ENCODE results near the gene UQCRQ.

The UQCRQ gene

GRCh38 chr5:132834057-132834456, 32.4 kb upstream of the UQCRQ start:
- Histone ChIP-seq H3K9me3 (ENCODE audit: control extremely low read depth in 1 of 5, control insufficient read depth in 4 of 5, insufficient read depth in 2 of 5, low read depth in 1 of 5, low read length in 4 of 5) (no peaks in the 10 kb centered on the region), H3K4me1 (ENCODE audit: control extremely low read depth in 1 of 4, control insufficient read depth in 4 of 4, insufficient read depth in 4 of 4, low read length in 3 of 4) (peaks cover 0 to 13% (median 11%) of the 10 kb centered on the region in 4 experiments), H3K4me3 (ENCODE audit: control insufficient read depth in 1 of 7, extremely low read depth in 1 of 7, insufficient read depth in 4 of 7, low read depth in 2 of 7, low read length in 6 of 7) (no peak overlapping the region), H3K27me3 (replicated peaks in 2 of 5; ENCODE audit: control insufficient read depth in 4 of 5, insufficient read depth in 5 of 5, low read length in 4 of 5) (peaks cover 0 to 22% (median 18%) of the 10 kb centered on the region in 5 experiments), H3K36me3 (ENCODE audit: control insufficient read depth in 4 of 4, insufficient read depth in 4 of 4, low read length in 3 of 4) (no peaks in the 10 kb centered on the region), H3K27ac (ENCODE audit: insufficient read depth in 1 of 2, low read depth in 1 of 2, low read length in 2 of 2, poor library complexity in 1 of 2, severe bottlenecking in 2 of 2) (no peak overlapping the region)
- ChIA-PET POLR2A (interaction anchor here (1.6 kb wide), 1 partner anchor 30 kb away, joined by 3 read pairs; no protein-coding TSS in a partner anchor), CTCF (interaction anchor here (1.0 to 1.8 kb wide), 5 partner anchors 13 to 49 kb away, joined by 3 to 5 read pairs (median 4); partner anchors contain the start of genes GDF9 and UQCRQ)
- 94% methylated on average over 3 of the region's 3 CpGs for WGBS (ENCODE audit: insufficient coverage)
- DNase-seq = no peak

GRCh38 chr5:132836852-132837251, 29.6 kb upstream of the UQCRQ start:
- H3K4me3 ChIP-seq (ENCODE audit: control insufficient read depth in 1 of 7, extremely low read depth in 1 of 7, insufficient read depth in 4 of 7, low read depth in 2 of 7, low read length in 6 of 7) = no peak overlapping the region
- 100% methylated on average over 1 of the region's 1 CpG for WGBS (ENCODE audit: insufficient coverage)
- POLR2A ChIA-PET = no interaction called here
- no peaks in the 10 kb centered on the region for H3K36me3 ChIP-seq (ENCODE audit: control insufficient read depth in 4 of 4, insufficient read depth in 4 of 4, low read length in 3 of 4)
- DNase-seq = no peak
- H3K4me1 ChIP-seq (ENCODE audit: control extremely low read depth in 1 of 4, control insufficient read depth in 4 of 4, insufficient read depth in 4 of 4, low read length in 3 of 4) = peaks cover 0 to 15% (median 4%) of the 10 kb centered on the region in 4 experiments
- H3K27me3 ChIP-seq (replicated peaks in 2 of 5; ENCODE audit: control insufficient read depth in 4 of 5, insufficient read depth in 5 of 5, low read length in 4 of 5) = peaks cover 0 to 6% (median under 1%) of the 10 kb centered on the region in 5 experiments
- CTCF ChIA-PET = interaction anchor here (2.4 to 2.5 kb wide), 2 partner anchors 13 to 18 kb away, joined by 6 to 8 read pairs; no protein-coding TSS in a partner anchor
- no peak overlapping the region for H3K27ac ChIP-seq (ENCODE audit: insufficient read depth in 1 of 2, low read depth in 1 of 2, low read length in 2 of 2, poor library complexity in 1 of 2, severe bottlenecking in 2 of 2)
- H3K9me3 ChIP-seq (ENCODE audit: control extremely low read depth in 1 of 5, control insufficient read depth in 4 of 5, insufficient read depth in 2 of 5, low read depth in 1 of 5, low read length in 4 of 5) = no peaks in the 10 kb centered on the region

- Histone ChIP-seq H3K36me3 (ENCODE audit: control insufficient read depth in 4 of 4, insufficient read depth in 4 of 4, low read length in 3 of 4) (no peaks in the 10 kb centered on the region), H3K9me3 (ENCODE audit: control extremely low read depth in 1 of 5, control insufficient read depth in 4 of 5, insufficient read depth in 2 of 5, low read depth in 1 of 5, low read length in 4 of 5) (no peaks in the 10 kb centered on the region), H3K27me3 (replicated peaks in 2 of 5; ENCODE audit: control insufficient read depth in 4 of 5, insufficient read depth in 5 of 5, low read length in 4 of 5) (peaks cover 0 to 6% (median 0%) of the 10 kb centered on the region in 5 experiments), H3K4me3 (ENCODE audit: control insufficient read depth in 1 of 7, extremely low read depth in 1 of 7, insufficient read depth in 4 of 7, low read depth in 2 of 7, low read length in 6 of 7) (no peak overlapping the region), H3K27ac (ENCODE audit: insufficient read depth in 1 of 2, low read depth in 1 of 2, low read length in 2 of 2, poor library complexity in 1 of 2, severe bottlenecking in 2 of 2) (no peak overlapping the region), H3K4me1 (ENCODE audit: control extremely low read depth in 1 of 4, control insufficient read depth in 4 of 4, insufficient read depth in 4 of 4, low read length in 3 of 4) (peaks cover 0 to 15% (median 4%) of the 10 kb centered on the region in 4 experiments)
- DNase-seq = no peak
- ChIA-PET POLR2A (no interaction called here), CTCF (interaction anchor here (0.7 to 2.5 kb wide), 2 partner anchors 12 to 35 kb away, joined by 3 to 8 read pairs; no protein-coding TSS in a partner anchor)
- WGBS (ENCODE audit: insufficient coverage) = 70% methylated on average over 2 of the region's 2 CpGs
These were observed 28.6 kb upstream of the UQCRQ start for GRCh38 chr5:132837868-132838267.

GRCh38 chr5:132838516-132839282, 27.7 kb upstream of the UQCRQ start:
- Histone ChIP-seq H3K4me3 (ENCODE audit: control insufficient read depth in 1 of 7, extremely low read depth in 1 of 7, insufficient read depth in 4 of 7, low read depth in 2 of 7, low read length in 6 of 7) (no peak overlapping the region), H3K36me3 (ENCODE audit: control insufficient read depth in 4 of 4, insufficient read depth in 4 of 4, low read length in 3 of 4) (no peaks in the 10 kb centered on the region), H3K4me1 (ENCODE audit: control extremely low read depth in 1 of 4, control insufficient read depth in 4 of 4, insufficient read depth in 4 of 4, low read length in 3 of 4) (peaks cover 0 to 15% (median 4%) of the 10 kb centered on the region in 4 experiments), H3K27ac (ENCODE audit: insufficient read depth in 1 of 2, low read depth in 1 of 2, low read length in 2 of 2, poor library complexity in 1 of 2, severe bottlenecking in 2 of 2) (no peak overlapping the region), H3K9me3 (ENCODE audit: control extremely low read depth in 1 of 5, control insufficient read depth in 4 of 5, insufficient read depth in 2 of 5, low read depth in 1 of 5, low read length in 4 of 5) (no peaks in the 10 kb centered on the region), H3K27me3 (replicated peaks in 2 of 5; ENCODE audit: control insufficient read depth in 4 of 5, insufficient read depth in 5 of 5, low read length in 4 of 5) (peaks cover 0 to 3% (median 0%) of the 10 kb centered on the region in 5 experiments)
- 100% methylated on average over 3 of the region's 3 CpGs for whole genome bisulfite sequencing (ENCODE audit: insufficient coverage)
- ChIA-PET CTCF (interaction anchor here (0.7 to 2.5 kb wide), 3 partner anchors 11 to 34 kb away, joined by 3 to 8 read pairs (median 3); no protein-coding TSS in a partner anchor), POLR2A (no interaction called here)
- no peak for DNase-seq

- WGBS (ENCODE audit: insufficient coverage) = 100% methylated on average over 5 of the region's 8 CpGs
These were observed 26.8 kb upstream of the UQCRQ start for GRCh38 chr5:132839426-132840301.

GRCh38 chr5:132840313-132840712, 26.1 kb upstream of the UQCRQ start:
- H3K9me3 ChIP-seq (ENCODE audit: control extremely low read depth in 1 of 5, control insufficient read depth in 4 of 5, insufficient read depth in 2 of 5, low read depth in 1 of 5, low read length in 4 of 5) = no peaks in the 10 kb centered on the region
- 100% methylated on average over 2 of the region's 3 CpGs for WGBS (ENCODE audit: insufficient coverage)
- CTCF ChIA-PET = no interaction called here
- H3K27me3 ChIP-seq (replicated peaks in 2 of 5; ENCODE audit: control insufficient read depth in 4 of 5, insufficient read depth in 5 of 5, low read length in 4 of 5) = no peaks in the 10 kb centered on the region
- no peak overlapping the region for H3K27ac ChIP-seq (ENCODE audit: insufficient read depth in 1 of 2, low read depth in 1 of 2, low read length in 2 of 2, poor library complexity in 1 of 2, severe bottlenecking in 2 of 2)
- H3K4me3 ChIP-seq (ENCODE audit: control insufficient read depth in 1 of 7, extremely low read depth in 1 of 7, insufficient read depth in 4 of 7, low read depth in 2 of 7, low read length in 6 of 7) = no peak overlapping the region
- POLR2A ChIA-PET = no interaction called here
- DNase-seq = no peak
- no peaks in the 10 kb centered on the region for H3K36me3 ChIP-seq (ENCODE audit: control insufficient read depth in 4 of 4, insufficient read depth in 4 of 4, low read length in 3 of 4)
- H3K4me1 ChIP-seq (ENCODE audit: control extremely low read depth in 1 of 4, control insufficient read depth in 4 of 4, insufficient read depth in 4 of 4, low read length in 3 of 4) = peaks cover 0 to 15% (median 4%) of the 10 kb centered on the region in 4 experiments

More at GRCh38 chr5:132839426-132840301, 26.8 kb upstream of the UQCRQ start:
- Histone ChIP-seq H3K4me1 (ENCODE audit: control extremely low read depth in 1 of 4, control insufficient read depth in 4 of 4, insufficient read depth in 4 of 4, low read length in 3 of 4) (peaks cover 0 to 15% (median 4%) of the 10 kb centered on the region in 4 experiments), H3K36me3 (ENCODE audit: control insufficient read depth in 4 of 4, insufficient read depth in 4 of 4, low read length in 3 of 4) (no peaks in the 10 kb centered on the region), H3K27me3 (replicated peaks in 2 of 5; ENCODE audit: control insufficient read depth in 4 of 5, insufficient read depth in 5 of 5, low read length in 4 of 5) (no peaks in the 10 kb centered on the region), H3K9me3 (ENCODE audit: control extremely low read depth in 1 of 5, control insufficient read depth in 4 of 5, insufficient read depth in 2 of 5, low read depth in 1 of 5, low read length in 4 of 5) (no peaks in the 10 kb centered on the region), H3K4me3 (ENCODE audit: control insufficient read depth in 1 of 7, extremely low read depth in 1 of 7, insufficient read depth in 4 of 7, low read depth in 2 of 7, low read length in 6 of 7) (no peak overlapping the region), H3K27ac (ENCODE audit: insufficient read depth in 1 of 2, low read depth in 1 of 2, low read length in 2 of 2, poor library complexity in 1 of 2, severe bottlenecking in 2 of 2) (no peak overlapping the region)
- CTCF ChIA-PET = interaction anchor here (0.9 to 2.5 kb wide), 2 partner anchors 10 to 19 kb away, joined by 3 to 8 read pairs; no protein-coding TSS in a partner anchor
- POLR2A ChIA-PET = no interaction called here
- DNase-seq = no peak

Data from common myeloid progenitor, CD34-positive (primary cell).